HepG2 (cell line): ENCODE results near the gene PCNX4. TPM values are rescaled to one million over a fixed set of nuclear protein-coding genes. Genes with fewer than 3 reads are reported as not detected.

Experiments used
- ATAC-seq: fragments of 200-7000 bp; cut with Tn5 transposase; 3 replicates; pipeline ENCODE4 v1.9.1; 2020; ENCODE audit warnings: mild to moderate bottlenecking, moderate library complexity
- BruUV-seq: library from RNA; stranded (reverse); fragments of 400-500 nt; replicated peaks from 2 replicates; lab custom pipeline; 2021; lab: Mats Ljungman, UMichigan
- CTCF ChIA-PET: fragments of 300-600 bp; formaldehyde crosslinking; extraction: SDS; loops from one replicate; lab custom pipeline; 2021; ENCODE audit warnings: low total read pairs, inconsistent platforms, low intra/inter-chr PET ratio; lab: Yijun Ruan, JAX
- POLR2A ChIA-PET: fragments of 350-600 bp; sonication (Branson Sonifier 250); formaldehyde crosslinking; loops from one replicate; lab custom pipeline; 2020; ENCODE audit warnings: antibody characterized with exemption, inconsistent platforms; lab: Yijun Ruan, JAX
- DNase-seq: peaks from one replicate; pipeline ENCODE4 v3.0.0-alpha.2; 2015; ENCODE audit warnings: low spot score
- FAIRE-seq: peaks from 3 replicates; lab custom pipeline; 2011; peaks lifted over from hg19 to GRCh38; lab: Jason Lieb, UNC
- H2AFZ ChIP-seq: one replicate; pipeline ENCODE4 v1.6.1; 2011; ENCODE audit warnings: low read length, inconsistent platforms
- H3K27ac ChIP-seq: fragments of 300-600 bp; 3 replicates; pipeline ENCODE4 v1.8.0; 2011; ENCODE audit warnings: mixed run types, mild to moderate bottlenecking, mixed read lengths, low read length, inconsistent platforms; ENCODE audit not compliant: insufficient read depth; ENCODE audit errors: extremely low read length
- H3K27me3 ChIP-seq, 2 experiments: fragments of 200-600 bp in 1 of 2; 2 replicates in 1 of 2; 3 replicates in 1 of 2; pipeline versions ENCODE4 v1.6.0 to v1.8.0; 2011; ENCODE audit warnings: low read length in 2 of 2, mild to moderate bottlenecking in 2 of 2, moderate library complexity in 2 of 2, inconsistent platforms in 1 of 2; ENCODE audit not compliant: insufficient read depth in 2 of 2, control insufficient read depth in 1 of 2
- H3K36me3 ChIP-seq, 2 experiments: fragments of 200-600 bp in 1 of 2; replicated peaks in 1 of 2; 2 replicates in 1 of 2; 3 replicates in 1 of 2; pipeline versions ENCODE4 v1.5.1 to v1.8.0; 2011; ENCODE audit warnings: low read length in 2 of 2, inconsistent platforms in 1 of 2; ENCODE audit not compliant: insufficient read depth in 2 of 2, control insufficient read depth in 1 of 2
- H3K4me1 ChIP-seq: 2 replicates; pipeline ENCODE4 v1.5.1; 2012; ENCODE audit warnings: low read length, inconsistent platforms; ENCODE audit not compliant: insufficient read depth
- H3K4me2 ChIP-seq: 2 replicates; pipeline ENCODE4 v1.6.0; 2011; ENCODE audit warnings: low read depth, low read length, inconsistent platforms
- H3K4me3 ChIP-seq, 3 experiments: fragments of 200-600 bp in 1 of 3; sonication (generic), shearing (Covaris generic) in 1 of 3; replicated peaks in 1 of 3; 2 replicates each; pipeline ENCODE4 v1.5.1; 2011 to 2016; ENCODE audit warnings: low read length in 3 of 3, inconsistent platforms in 2 of 3, low read depth in 2 of 3, mild to moderate bottlenecking in 2 of 3, control low read depth in 1 of 3, mixed read lengths in 1 of 3; ENCODE audit not compliant: insufficient read depth in 1 of 3
- H3K79me2 ChIP-seq: one replicate; pipeline ENCODE4 v1.6.1; 2011; ENCODE audit warnings: low read length, inconsistent platforms; ENCODE audit not compliant: insufficient read depth
- H3K9ac ChIP-seq: 2 replicates; pipeline ENCODE4 v1.6.0; 2011; ENCODE audit warnings: mild to moderate bottlenecking, low read depth, low read length, inconsistent platforms; ENCODE audit not compliant: insufficient read depth
- H3K9me3 ChIP-seq: 2 replicates; pipeline ENCODE4 v1.5.1; 2012; ENCODE audit warnings: mild to moderate bottlenecking, low read length
- H4K20me1 ChIP-seq: 2 replicates; pipeline ENCODE4 v1.6.0; 2011; ENCODE audit warnings: inconsistent platforms, mild to moderate bottlenecking, low read length, moderate library complexity; ENCODE audit not compliant: insufficient read depth
- HNRNPLL ChIP-seq: fragments of 200-400 bp; formaldehyde crosslinking; IDR thresholded peaks from 2 replicates; pipeline ENCODE4 v1.6.1; 2017; ENCODE audit warnings: mild to moderate bottlenecking, low read depth, low read length; ENCODE audit not compliant: poor library complexity, severe bottlenecking
- NCOA1 ChIP-seq: sonication (generic); formaldehyde crosslinking; IDR thresholded peaks from 2 replicates; pipeline ENCODE4 v1.9.0; 2021; ENCODE audit warnings: missing genetic modification reagents
- SIX1 ChIP-seq: sonication (generic); formaldehyde crosslinking; IDR thresholded peaks from 2 replicates; pipeline ENCODE4 v1.4.0; 2020; ENCODE audit warnings: missing genetic modification reagents, borderline replicate concordance
- ZNF580 ChIP-seq: IDR thresholded peaks from 2 replicates; pipeline ENCODE4 v1.6.1; 2016; ENCODE audit warnings: low read depth, borderline replicate concordance
- ZNF775 ChIP-seq: sonication (generic); formaldehyde crosslinking; IDR thresholded peaks from 2 replicates; pipeline ENCODE4 v1.4.0; 2020; ENCODE audit warnings: missing genetic modification reagents, mild to moderate bottlenecking, moderate library complexity, borderline replicate concordance
- WGBS: methylation state at CpG from one replicate; pipeline ENCODE4 v1.1.6; 2017; ENCODE audit warnings: low lambda C conversion rate; 5-methylcytosine and 5-hydroxymethylcytosine counted together
- in situ Hi-C: cut with HindIII; loops from 2 replicates; pipeline ENCODE4 v1.10.0; 2017; ENCODE audit warnings: low pct_unique_long_range_greater_than_20kb; ENCODE audit not compliant: extremely low pct_ligation_motif_present
- intact Hi-C: fragments of 100-400 bp; cut with micrococcal nuclease; formaldehyde crosslinking; loops from one replicate; pipeline ENCODE4 v1.10.0; 2022; ENCODE audit not compliant: unreplicated experiment
- polyA plus RNA-seq, 8 experiments: library from polyadenylated mRNA; depleted of rRNA in 3 of 8; stranded (reverse) in 7 of 8; unstranded in 1 of 8; fragments of >200 nt; fragmentation: Illumina TruSeq in 4 of 8; extraction: Trizol in 4 of 8; gene quantifications; 2 replicates each; pipeline versions ENCODE4 v1.2.1 to v1.2.3, GENCODE V29; 2011 to 2016; ENCODE audit warnings: low read depth in 4 of 8, missing spikeins in 1 of 8, mixed read lengths in 1 of 8; ENCODE audit not compliant: insufficient read depth in 1 of 8
- total RNA-seq, 5 experiments: library from RNA; depleted of rRNA; stranded (reverse); fragments of >200 nt; fragmentation: Illumina TruSeq; extraction: Trizol; gene quantifications; 2 replicates each; pipeline ENCODE4 v1.2.3, GENCODE V29; 2016; ENCODE audit warnings: low read depth in 1 of 5

PCNX4 gene
- total and polyA plus RNA-seq, 2 of the 13 experiments (the other 11 are each of a cell fraction or from before 2014, with no cell fraction given): 28.6 to 43.0 TPM

DNA sequence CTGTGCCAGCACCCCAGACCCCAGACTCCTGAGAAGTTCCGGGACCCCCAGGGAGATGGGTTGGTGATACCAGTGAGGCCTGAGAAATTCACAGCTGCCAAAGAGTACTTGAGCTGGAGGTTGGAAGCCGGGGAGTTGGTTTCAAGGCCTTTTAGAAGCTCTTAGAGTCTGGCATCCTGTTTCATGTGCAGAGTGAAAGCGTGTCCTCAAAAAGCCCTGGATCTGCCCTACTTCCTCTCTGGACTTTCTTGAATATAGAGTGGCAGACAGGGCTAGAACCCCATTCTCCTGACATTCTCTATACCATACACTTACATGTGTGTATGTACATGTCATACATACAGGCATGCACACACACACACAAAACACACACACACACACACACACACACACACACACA is 126.0 kb downstream of the PCNX4 start:
- DNase-seq (no peak), ATAC-seq (no peak), FAIRE-seq (no peak)
- 50% methylated on average over 2 of the region's 3 CpGs for WGBS
- Histone ChIP-seq H3K36me3 (no peaks in the 10 kb centered on the region), H3K27ac (no peak overlapping the region), H3K79me2 (no peaks in the 10 kb centered on the region), H3K27me3 (no peaks in the 10 kb centered on the region), H3K4me1 (no peaks in the 10 kb centered on the region), H2AFZ (no peak overlapping the region), H3K4me2 (no peak overlapping the region), H4K20me1 (no peaks in the 10 kb centered on the region), H3K9ac (no peak overlapping the region), H3K9me3 (no peaks in the 10 kb centered on the region), H3K4me3 (no peak overlapping the region)
- ChIA-PET POLR2A (no interaction called here), CTCF (no interaction called here)
- in situ Hi-C loops (no loop called here), intact Hi-C loops (no loop called here)
- no peak for TF ChIP-seq ZNF580 (CRISPR knock-in tag)
- TF ChIP-seq NCOA1 (CRISPR knock-in tag): no peak
- no peak for TF ChIP-seq ZNF775
- no peak for TF ChIP-seq SIX1
- no peak for TF ChIP-seq HNRNPLL
- no TSS peak for BruUV-seq

Other genes with a start within 250 kb of the PCNX4 start
- 0.04 and 0.20 TPM in 2 replicates for gene RTN1, start 221.1 kb upstream of the PCNX4 start, total RNA-seq (2016; rRNA removed; fragmentation: Illumina TruSeq; extraction: Trizol)
- gene RTN1, start 221.1 kb upstream of the PCNX4 start, polyA plus RNA-seq (2011; rRNA removed): 0.18 and 0.21 TPM in 2 replicates
- 0.18 and 0.62 TPM in 2 replicates for gene LRRC9, start 171.8 kb upstream of the PCNX4 start, total RNA-seq (2016; rRNA removed; fragmentation: Illumina TruSeq; extraction: Trizol)
- gene LRRC9, start 171.8 kb upstream of the PCNX4 start, polyA plus RNA-seq (2011; rRNA removed): 0.08 and 0.21 TPM in 2 replicates
- gene DHRS7, start 73.5 kb downstream of the PCNX4 start, total RNA-seq (2016; rRNA removed; fragmentation: Illumina TruSeq; extraction: Trizol): 25.2 and 44.4 TPM in 2 replicates
- 17.0 and 20.8 TPM in 2 replicates for gene DHRS7, start 73.5 kb downstream of the PCNX4 start, polyA plus RNA-seq (2011; rRNA removed)
- 29.8 and 37.6 TPM in 2 replicates for gene PPM1A, start 157.3 kb downstream of the PCNX4 start, total RNA-seq (2016; rRNA removed; fragmentation: Illumina TruSeq; extraction: Trizol)
- 20.4 and 23.3 TPM in 2 replicates for gene PPM1A, start 157.3 kb downstream of the PCNX4 start, polyA plus RNA-seq (2011; rRNA removed)